T follicular helper cell (primary cell): ENCODE measurements around the gene ANKRD18B.
"Not testable (repeated sequence)": the region's sequence is repeated elsewhere in the genome, so short reads cannot be mapped to it uniquely, and the experiment has no call there.

Experiments
- DNase-seq: peaks from one replicate; pipeline ENCODE4 v3.0.0-alpha.2; 2020; ENCODE audit warnings: low read depth

Gene ANKRD18B

DNA sequence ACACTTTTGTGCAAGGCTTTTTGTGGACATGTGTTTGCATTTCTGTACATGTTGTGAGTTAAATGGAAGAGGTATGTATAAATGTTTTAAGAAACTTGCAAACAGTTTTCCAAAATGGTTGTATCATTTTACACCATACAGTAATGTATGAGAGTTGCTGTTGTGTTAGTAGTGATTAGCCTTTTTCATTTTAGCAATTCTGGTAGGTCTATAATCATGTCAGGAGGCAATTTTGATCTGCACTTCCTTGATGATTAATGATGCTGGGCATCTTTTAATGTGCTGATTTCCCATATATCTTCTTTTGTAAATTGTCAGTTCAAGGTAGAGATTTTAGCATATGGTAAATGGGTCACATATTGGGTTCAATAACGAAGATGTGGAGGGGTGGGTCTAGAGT is 87.3 kb downstream of the ANKRD18B start:
- DNase-seq: no peak

DNA sequence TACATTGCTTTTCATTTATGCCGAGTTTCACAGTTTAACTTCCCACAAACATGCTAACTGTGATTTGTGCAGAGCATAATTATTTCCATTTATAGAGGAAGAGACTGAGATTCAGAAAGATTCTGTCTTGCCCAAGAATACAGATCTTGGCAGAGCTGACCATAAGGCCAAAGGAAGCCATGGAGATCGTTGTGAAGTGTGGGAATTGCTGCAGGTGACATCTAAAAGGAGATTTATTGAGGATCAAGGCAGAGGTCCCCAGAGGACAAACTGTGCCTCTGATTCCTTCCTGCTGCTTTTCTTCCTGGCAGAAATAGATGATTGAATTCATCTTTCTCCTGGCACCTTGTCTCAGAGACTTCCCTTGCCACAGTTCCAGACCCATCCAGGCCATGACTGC is 88.4 kb downstream of the ANKRD18B start:
- not testable (repeated sequence) for DNase-seq

DNA sequence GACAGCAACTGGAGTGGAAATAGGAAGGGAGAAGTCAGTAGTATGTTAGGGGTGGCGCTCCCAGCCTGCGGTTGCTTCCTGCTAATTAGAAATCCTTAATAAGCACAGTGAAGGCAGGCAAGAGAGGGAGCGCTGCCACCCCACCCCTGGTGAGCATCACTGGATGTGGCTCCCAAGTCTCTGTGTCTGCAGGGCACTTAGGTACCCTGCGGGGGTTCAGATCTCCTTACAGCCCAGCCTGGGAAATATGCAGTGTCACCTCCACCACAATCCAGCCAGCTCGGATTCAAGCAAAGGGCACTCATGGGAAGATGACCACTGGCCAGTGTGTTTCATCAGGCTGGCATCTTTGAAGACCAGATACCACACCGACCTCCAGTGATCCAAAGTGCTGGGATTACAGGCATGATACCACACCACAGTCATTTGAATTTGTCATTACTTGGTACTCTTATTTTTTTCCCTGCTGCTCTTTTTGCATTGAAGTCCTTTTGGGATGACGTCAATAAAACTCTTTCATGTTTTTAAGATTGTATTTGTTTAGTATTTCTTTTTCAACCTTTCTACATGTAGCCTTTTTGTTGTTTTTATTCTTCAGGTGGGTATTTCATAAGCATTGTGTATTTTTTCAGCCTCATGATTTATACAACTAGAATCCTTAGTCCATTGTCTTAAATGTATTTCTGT is 90.1 kb downstream of the ANKRD18B start:
- DNase-seq: no peak

DNA sequence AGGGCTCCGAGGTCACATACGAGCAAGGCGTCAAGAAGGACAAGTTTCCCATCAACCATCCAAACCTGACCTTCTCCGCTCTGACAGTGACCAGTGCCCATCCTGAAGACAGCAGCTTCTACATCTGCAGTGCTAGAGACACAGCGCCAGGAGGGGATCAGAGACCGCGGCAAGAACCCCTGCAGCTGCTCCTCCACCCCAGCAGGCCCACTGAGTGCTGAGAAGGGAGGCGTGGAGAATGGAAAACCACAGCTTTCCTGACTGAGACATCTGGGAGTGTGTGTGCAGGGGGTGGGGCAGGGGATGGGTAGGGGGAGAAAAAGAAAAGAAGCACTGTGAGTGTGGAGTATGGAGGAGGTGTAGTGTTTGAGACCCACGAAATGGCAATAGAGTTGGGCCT is 94.3 kb downstream of the ANKRD18B start:
- DNase-seq: not testable (repeated sequence)

DNA sequence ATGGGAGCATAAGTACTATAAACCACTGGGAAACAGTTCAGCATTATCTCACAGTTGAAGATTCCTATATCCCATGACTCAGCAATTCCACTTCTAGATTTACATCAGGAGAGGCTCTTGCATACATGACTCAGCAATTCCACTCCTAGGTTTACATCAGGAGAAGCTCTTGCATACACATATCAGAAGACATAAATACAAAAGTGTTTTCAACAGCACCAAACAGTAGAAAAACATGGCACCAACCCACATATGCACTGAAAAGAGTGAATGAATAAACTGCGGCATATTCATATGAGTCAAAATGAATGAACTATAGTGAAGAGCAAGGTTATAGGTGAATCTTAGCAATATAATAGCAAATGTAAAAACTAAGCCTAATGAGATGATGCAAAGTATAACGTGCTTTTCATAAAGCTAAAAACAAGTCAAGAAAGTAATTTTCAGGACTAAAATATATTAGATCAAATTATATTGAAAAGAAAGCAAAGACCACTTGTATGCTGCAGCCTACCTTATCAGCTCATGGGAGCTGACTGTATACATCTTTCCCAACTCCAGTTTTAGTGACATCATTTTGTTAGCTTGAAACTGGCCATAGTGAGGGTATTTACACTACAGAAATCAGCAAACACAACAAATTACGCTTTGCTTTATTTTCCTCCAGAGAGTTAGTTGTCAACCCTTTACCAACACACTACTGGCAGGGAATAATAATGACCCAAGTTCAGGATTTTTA is 95.8 kb downstream of the ANKRD18B start:
- DNase-seq: no peak

DNA sequence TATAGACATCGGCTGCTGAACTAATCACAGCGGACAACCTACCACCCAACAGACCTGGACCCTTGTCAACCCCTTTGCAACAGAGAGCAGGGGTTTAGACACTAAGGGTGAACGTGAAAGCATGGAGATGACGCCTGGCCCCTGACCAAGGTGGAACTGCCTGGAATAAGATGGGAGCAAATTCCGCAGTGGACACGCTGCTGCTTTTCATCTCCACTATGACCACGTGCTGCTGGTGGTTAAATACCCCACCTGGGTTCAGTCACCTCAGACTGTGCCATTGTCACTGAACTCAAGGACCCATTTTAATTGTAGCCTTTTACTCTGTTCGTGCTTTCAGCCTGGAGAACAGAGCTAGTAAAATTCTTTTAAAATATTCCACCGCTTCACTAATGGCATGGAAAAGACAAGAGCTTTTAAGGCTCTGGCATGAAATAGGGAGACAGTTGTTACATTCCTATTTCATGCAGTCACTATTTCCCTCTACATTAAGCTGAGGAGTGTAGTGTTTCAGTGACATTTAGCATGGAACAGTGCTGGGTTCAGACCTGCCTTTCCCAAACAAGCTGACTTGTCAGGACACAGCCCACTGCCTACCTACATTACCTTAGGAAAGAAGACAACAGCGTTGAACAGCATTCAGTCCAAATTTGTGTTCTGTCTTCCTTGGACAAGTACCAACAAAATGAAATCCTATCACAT is 96.8 kb downstream of the ANKRD18B start:
- no peak for DNase-seq
